ENCODE data around the gene TAF4.
"Not testable (repeated sequence)": the region's sequence is repeated elsewhere in the genome, so short reads cannot be mapped to it uniquely, and the experiment has no call there.

Gene TAF4

GRCh38 chr20:62080249-62080990 lies 14.7 kb upstream of the TAF4 start:
- no peak overlapping the region for H3K4me3 ChIP-seq (ENCODE audit: low read depth, low read length)

- no peak overlapping the region for H3K4me3 ChIP-seq (ENCODE audit: low read depth, low read length)
Observed at GRCh38 chr20:62079166-62079565, 13.5 kb upstream of the TAF4 start.

GRCh38 chr20:62073323-62073722 lies 7.6 kb upstream of the TAF4 start:
- H3K4me3 ChIP-seq (ENCODE audit: low read depth, low read length), result no peak overlapping the region

GRCh38 chr20:62071669-62072430 lies 6.2 kb upstream of the TAF4 start:
- not testable (repeated sequence) for H3K4me3 ChIP-seq (ENCODE audit: low read depth, low read length)

GRCh38 chr20:62069741-62070216 lies 4.1 kb upstream of the TAF4 start:
- no peak overlapping the region for H3K4me3 ChIP-seq (ENCODE audit: low read depth, low read length)

- no peak overlapping the region for H3K4me3 ChIP-seq (ENCODE audit: low read depth, low read length)
Observed at GRCh38 chr20:62068997-62069396, 3.3 kb upstream of the TAF4 start.

- H3K4me3 ChIP-seq (ENCODE audit: low read depth, low read length), result no peak overlapping the region
Observed at GRCh38 chr20:62067547-62068260, 2.0 kb upstream of the TAF4 start.

GRCh38 chr20:62066983-62067433 lies 1.3 kb upstream of the TAF4 start:
- H3K4me3 ChIP-seq (ENCODE audit: low read depth, low read length), result peak overlapping the region; percentile 17

- peak overlapping the region; percentile 51 for H3K4me3 ChIP-seq (ENCODE audit: low read depth, low read length)
Observed at GRCh38 chr20:62066339-62066982, 780 bp upstream of the TAF4 start.

- peak overlapping the region; percentile 62 for H3K4me3 ChIP-seq (ENCODE audit: low read depth, low read length)
Observed at GRCh38 chr20:62064770-62065673, 659 bp downstream of the TAF4 start.

- peak overlapping the region; percentile 27 for H3K4me3 ChIP-seq (ENCODE audit: low read depth, low read length)
Observed at GRCh38 chr20:62063981-62064769, 1.5 kb downstream of the TAF4 start.

GRCh38 chr20:62063315-62063980 lies 2.2 kb downstream of the TAF4 start:
- peak overlapping the region; percentile 27 for H3K4me3 ChIP-seq (ENCODE audit: low read depth, low read length)

GRCh38 chr20:62062661-62063314 lies 2.9 kb downstream of the TAF4 start:
- no peak overlapping the region for H3K4me3 ChIP-seq (ENCODE audit: low read depth, low read length)

- no peak overlapping the region for H3K4me3 ChIP-seq (ENCODE audit: low read depth, low read length)
Observed at GRCh38 chr20:62061851-62062423, 3.7 kb downstream of the TAF4 start.

- no peak overlapping the region for H3K4me3 ChIP-seq (ENCODE audit: low read depth, low read length)
Observed at GRCh38 chr20:62060631-62061541, 4.8 kb downstream of the TAF4 start.

- no peak overlapping the region for H3K4me3 ChIP-seq (ENCODE audit: low read depth, low read length)
Observed at GRCh38 chr20:62059920-62060630, 5.6 kb downstream of the TAF4 start.
